Astrocyte of the cerebellum (primary cell): Measurements from ENCODE around the gene LRIG1.

Experiments
- DNase-seq: peaks from one replicate; pipeline ENCODE4 v3.0.0-alpha.2; 2011; ENCODE audit warnings: low read depth
- H3K4me3 ChIP-seq: 2 replicates; pipeline ENCODE4 v1.5.1; 2011; ENCODE audit warnings: mild to moderate bottlenecking, low read depth, low read length, moderate library complexity
- in situ Hi-C: cut with HindIII; loops from 2 replicates; pipeline ENCODE4 v1.10.0; 2017; ENCODE audit warnings: low sequenced_read_pairs
- TF ChIP-seq, protein P1 (sequence below): IDR thresholded peaks from 2 replicates; pipeline ENCODE4 v1.5.1; 2012; ENCODE audit warnings: low read length, low read depth, moderate library complexity, mild to moderate bottlenecking; ENCODE audit errors: missing control alignments

LRIG1 gene

DNA sequence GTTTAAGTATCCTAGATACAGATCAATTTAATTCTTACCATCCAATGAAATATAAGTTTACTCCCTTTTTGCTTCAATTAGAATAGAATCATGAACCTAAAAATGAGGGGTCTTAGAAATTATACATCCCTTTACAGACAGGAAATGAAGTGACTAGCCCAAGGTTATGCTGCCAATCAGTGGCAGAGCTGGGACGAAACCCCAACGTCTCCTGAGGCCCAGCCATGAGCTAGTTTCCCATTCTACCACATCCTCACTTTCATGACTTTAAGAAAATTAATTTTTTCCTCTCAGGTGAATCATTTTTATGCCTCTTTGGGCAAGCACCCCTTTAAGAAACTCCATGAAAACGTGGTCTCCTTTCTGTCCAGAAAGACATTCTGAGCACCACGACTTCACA is 11.2 kb downstream of the LRIG1 start:
- no peak for DNase-seq
- no peak overlapping the region for H3K4me3 ChIP-seq
- TF ChIP-seq, protein P1, sequence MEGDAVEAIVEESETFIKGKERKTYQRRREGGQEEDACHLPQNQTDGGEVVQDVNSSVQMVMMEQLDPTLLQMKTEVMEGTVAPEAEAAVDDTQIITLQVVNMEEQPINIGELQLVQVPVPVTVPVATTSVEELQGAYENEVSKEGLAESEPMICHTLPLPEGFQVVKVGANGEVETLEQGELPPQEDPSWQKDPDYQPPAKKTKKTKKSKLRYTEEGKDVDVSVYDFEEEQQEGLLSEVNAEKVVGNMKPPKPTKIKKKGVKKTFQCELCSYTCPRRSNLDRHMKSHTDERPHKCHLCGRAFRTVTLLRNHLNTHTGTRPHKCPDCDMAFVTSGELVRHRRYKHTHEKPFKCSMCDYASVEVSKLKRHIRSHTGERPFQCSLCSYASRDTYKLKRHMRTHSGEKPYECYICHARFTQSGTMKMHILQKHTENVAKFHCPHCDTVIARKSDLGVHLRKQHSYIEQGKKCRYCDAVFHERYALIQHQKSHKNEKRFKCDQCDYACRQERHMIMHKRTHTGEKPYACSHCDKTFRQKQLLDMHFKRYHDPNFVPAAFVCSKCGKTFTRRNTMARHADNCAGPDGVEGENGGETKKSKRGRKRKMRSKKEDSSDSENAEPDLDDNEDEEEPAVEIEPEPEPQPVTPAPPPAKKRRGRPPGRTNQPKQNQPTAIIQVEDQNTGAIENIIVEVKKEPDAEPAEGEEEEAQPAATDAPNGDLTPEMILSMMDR, result no peak
- in situ Hi-C loops, result loop anchor here (5.0 kb wide), 1 partner anchor 97 kb away; no protein-coding TSS in a partner anchor

DNA sequence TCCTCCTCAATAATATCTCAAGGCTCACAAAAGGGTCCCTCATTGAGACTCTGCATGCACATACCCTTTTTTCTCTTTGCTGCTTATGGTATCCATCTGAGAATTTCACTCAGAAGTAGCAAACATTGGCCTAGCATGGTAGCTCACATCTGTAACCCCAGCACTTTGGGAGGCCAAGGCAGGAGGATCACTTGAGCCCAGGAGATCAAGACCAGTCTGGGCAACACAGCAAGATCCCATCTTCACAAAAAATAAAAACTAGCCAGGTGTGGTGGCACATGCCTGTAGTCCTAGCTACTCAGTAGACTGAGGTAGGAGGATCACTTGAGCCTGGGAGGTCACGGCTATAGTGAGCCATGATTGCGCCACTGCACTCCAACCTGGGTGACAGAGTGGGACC is 11.7 kb downstream of the LRIG1 start:
- TF ChIP-seq, protein P1, result no peak
- DNase-seq, result no peak
- in situ Hi-C loops, result loop anchor here (5.0 kb wide), 1 partner anchor 97 kb away; no protein-coding TSS in a partner anchor
- H3K4me3 ChIP-seq, result no peak overlapping the region

DNA sequence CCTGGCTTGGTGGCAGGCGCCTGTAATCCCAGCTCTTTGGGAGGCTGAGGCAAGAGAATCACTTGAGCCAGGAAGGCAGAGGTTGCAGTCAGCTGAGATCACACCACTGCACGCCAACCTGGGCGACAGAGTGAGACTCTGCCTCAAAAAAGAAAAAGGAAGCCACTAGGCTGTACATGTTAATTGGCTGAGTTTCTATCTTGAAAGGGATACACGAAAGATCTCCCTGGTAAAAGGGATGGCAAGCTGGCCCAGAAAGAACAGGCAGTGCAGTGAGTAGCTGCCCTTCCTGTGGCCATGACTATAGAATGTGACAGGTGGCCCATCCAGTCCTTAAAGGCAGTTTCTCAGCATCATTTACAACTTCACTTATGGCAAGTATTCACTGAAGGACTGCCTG is 12.3 kb downstream of the LRIG1 start:
- TF ChIP-seq, protein P1, result no peak
- no peak overlapping the region for H3K4me3 ChIP-seq
- no peak for DNase-seq
- in situ Hi-C loops, result loop anchor here (5.0 kb wide), 1 partner anchor 96 kb away; no protein-coding TSS in a partner anchor

DNA sequence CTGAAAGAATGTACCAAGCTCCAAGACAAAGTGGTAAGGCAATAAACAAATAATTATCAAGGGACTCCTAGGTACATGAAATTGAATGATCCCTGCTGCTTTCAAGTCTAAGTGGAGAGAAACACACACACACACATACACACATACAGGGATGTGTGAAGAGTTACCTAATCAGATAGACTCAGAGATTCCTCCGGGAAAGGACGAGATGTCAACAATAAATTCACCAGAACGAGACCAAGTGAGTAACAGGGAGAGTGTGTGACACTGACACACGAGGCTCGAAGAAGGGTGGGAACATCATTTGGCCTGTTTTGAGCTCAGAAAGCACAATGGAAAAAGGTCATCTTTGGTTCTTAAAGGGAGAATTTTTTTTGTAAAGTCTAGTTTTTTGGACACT is 13.4 kb downstream of the LRIG1 start:
- in situ Hi-C loops, result loop anchor here (5.0 kb wide), 1 partner anchor 95 kb away; no protein-coding TSS in a partner anchor
- TF ChIP-seq, protein P1, result no peak
- no peak overlapping the region for H3K4me3 ChIP-seq
- DNase-seq, result no peak

DNA sequence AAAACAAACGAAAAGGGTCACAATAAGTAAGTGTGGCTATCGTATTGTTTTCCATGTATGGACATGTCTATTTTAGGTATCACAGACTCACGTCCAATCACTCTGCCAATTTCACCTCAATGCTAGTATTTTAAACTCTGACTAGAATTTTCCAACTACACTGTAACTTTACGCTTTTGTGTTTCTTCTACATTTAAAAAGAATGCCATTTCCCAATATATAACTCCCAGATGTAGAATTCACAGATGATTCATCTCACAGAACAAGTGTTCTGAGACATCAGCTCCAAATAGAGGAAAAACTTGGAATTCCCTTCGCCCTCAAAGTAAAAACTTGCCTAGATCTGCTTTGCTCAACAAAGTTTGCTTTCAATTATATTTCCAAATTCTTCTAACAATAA is 14.2 kb downstream of the LRIG1 start:
- in situ Hi-C loops, result loop anchor here (5.0 kb wide), 1 partner anchor 94 kb away; no protein-coding TSS in a partner anchor
- DNase-seq, result no peak
- TF ChIP-seq, protein P1, result no peak
- H3K4me3 ChIP-seq, result no peak overlapping the region

DNA sequence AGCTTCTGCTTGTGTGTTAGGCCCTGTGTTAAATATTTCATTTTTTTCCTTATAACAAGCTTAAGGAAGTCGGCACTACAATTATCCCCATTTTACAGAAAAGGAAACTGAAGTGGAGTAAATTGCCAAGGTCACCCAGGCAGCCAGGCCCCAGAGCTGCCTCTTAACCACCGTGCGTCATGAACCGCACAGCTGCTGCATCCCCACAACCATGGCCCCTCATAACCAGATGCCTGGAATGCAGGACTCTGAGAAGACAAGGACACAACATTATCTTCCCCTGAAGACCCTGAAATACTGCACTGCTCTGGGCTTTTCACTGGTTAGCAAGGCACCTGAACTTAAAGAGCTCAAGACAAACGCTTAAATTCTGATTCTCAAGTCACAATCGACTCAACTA is 14.6 kb downstream of the LRIG1 start:
- no peak overlapping the region for H3K4me3 ChIP-seq
- DNase-seq, result no peak
- TF ChIP-seq, protein P1, result no peak
- in situ Hi-C loops, result loop anchor here (5.0 kb wide), 1 partner anchor 94 kb away; no protein-coding TSS in a partner anchor
